ENCODE measurements around the gene CFAP61. TPM values are rescaled to one million over a fixed set of nuclear protein-coding genes. Genes with fewer than 3 reads are reported as not detected.

The CFAP61 gene
- total and polyA plus RNA-seq, 2 experiments from 2014 or later = 0.21 TPM; not detected in 1

- DNase-seq (ENCODE audit: low spot score) = no peak
- Histone ChIP-seq H3K4me2 (no peak overlapping the region), H3K4me3 (no peak overlapping the region), H3K27ac (ENCODE audit: low read depth) (no peak overlapping the region), H3K79me2 (replicated peaks; ENCODE audit: insufficient read depth) (no peaks in the 10 kb centered on the region), H3K27me3 (ENCODE audit: insufficient read depth) (no peaks in the 10 kb centered on the region), H4K20me1 (replicated peaks; ENCODE audit: insufficient read depth) (no peaks in the 10 kb centered on the region), H3K36me3 (ENCODE audit: insufficient read depth) (no peaks in the 10 kb centered on the region), H3K9me2 (ENCODE audit: insufficient read depth) (no peaks in the 10 kb centered on the region), H2AFZ (peak overlapping the region; percentile 78; the same call in 1 of the 2 replicates), H3K4me1 (ENCODE audit: insufficient read depth) (no peaks in the 10 kb centered on the region), H3F3A (replicated peaks; ENCODE audit: low read depth) (no peaks in the 10 kb centered on the region)
- ATAC-seq = peak; percentile 50
- Mint-ChIP-seq H3K27me3 (ENCODE audit: insufficient read depth, low read depth, poor library complexity) (peaks cover 3% of the 10 kb centered on the region), H3K4me1 (no peaks in the 10 kb centered on the region), H3K4me3 (no peak overlapping the region), H3K9me3 (no peaks in the 10 kb centered on the region), H3K36me3 (ENCODE audit: low read depth) (no peaks in the 10 kb centered on the region), H3K27ac (no peak overlapping the region)
- TF ChIP-seq REST (IDR thresholded peaks at IDR 0.05; ENCODE audit: unreplicated experiment) (no peak), STAT1 (IDR thresholded peaks at IDR 0.05; ENCODE audit: unreplicated experiment) (no peak), ZNF114 (CRISPR knock-in tag; IDR thresholded peaks at IDR 0.05) (no peak), NANOG (IDR thresholded peaks at IDR 0.05; ENCODE audit: borderline replicate concordance) (no peak), CREB1 (CRISPR knock-in tag; IDR thresholded peaks at IDR 0.05; ENCODE audit: low read depth) (no peak), JUNB (IDR thresholded peaks at IDR 0.05; ENCODE audit: unreplicated experiment) (no peak), ETS1 (IDR thresholded peaks at IDR 0.05) (no peak), ZNF462 (CRISPR knock-in tag; IDR thresholded peaks at IDR 0.05) (no peak), CTCF (conservative IDR thresholded peaks at IDR 0.05; ENCODE audit: low read depth in 2 of 2) (no peak), EZH2phosphoT487 (IDR thresholded peaks at IDR 0.05; ENCODE audit: unreplicated experiment) (no peak)
These were observed 251.4 kb downstream of the CFAP61 start for GRCh38 chr20:20303742-20304141.

Measured in GM23338 (cell line).